Erythroblast (primary cell): Measurements from ENCODE around the gene ARAP3.
"Not testable (repeated sequence)": the region's sequence is repeated elsewhere in the genome, so short reads cannot be mapped to it uniquely, and the experiment has no call there.

Experiments used
- GATA1 ChIP-seq: IDR thresholded peaks from 2 replicates; pipeline ENCODE4 v1.6.1; 2011; ENCODE audit warnings: low read depth, mild to moderate bottlenecking, control low read depth, low read length, moderate library complexity
- POLR2A ChIP-seq: IDR thresholded peaks from 2 replicates; pipeline ENCODE4 v1.6.1; 2011; ENCODE audit warnings: mild to moderate bottlenecking, low read length

- not testable (repeated sequence) for TF ChIP-seq POLR2A, GATA1
Measured at GRCh38 chr5:141609921-141610320, 72.1 kb downstream of the ARAP3 start.
